ENCODE measurements around the gene COL27A1.

Gene COL27A1

GRCh38 chr9:114139071-114139470 is 16.3 kb upstream of the COL27A1 start:
- Histone ChIP-seq H3K4me3 (replicated peaks; ENCODE audit: insufficient read depth, low read length) (no peak overlapping the region), H3K27me3 (ENCODE audit: insufficient read depth, poor library complexity, severe bottlenecking) (peaks cover 6% of the 10 kb centered on the region), H3K27ac (replicated peaks) (no peak overlapping the region)
- DNase-seq (ENCODE audit: low read depth in 1 of 2, low spot score in 1 of 2): no peak
- TF ChIP-seq POLR2AphosphoS5 (IDR thresholded peaks at IDR 0.05; ENCODE audit: low read depth): no peak
- no peak for TF ChIP-seq SPI1 (IDR thresholded peaks at IDR 0.05; ENCODE audit: borderline replicate concordance, low read depth)
- TF ChIP-seq CTCF (IDR thresholded peaks at IDR 0.05; ENCODE audit: insufficient read depth, low read length): no peak
- TF ChIP-seq, protein P1, sequence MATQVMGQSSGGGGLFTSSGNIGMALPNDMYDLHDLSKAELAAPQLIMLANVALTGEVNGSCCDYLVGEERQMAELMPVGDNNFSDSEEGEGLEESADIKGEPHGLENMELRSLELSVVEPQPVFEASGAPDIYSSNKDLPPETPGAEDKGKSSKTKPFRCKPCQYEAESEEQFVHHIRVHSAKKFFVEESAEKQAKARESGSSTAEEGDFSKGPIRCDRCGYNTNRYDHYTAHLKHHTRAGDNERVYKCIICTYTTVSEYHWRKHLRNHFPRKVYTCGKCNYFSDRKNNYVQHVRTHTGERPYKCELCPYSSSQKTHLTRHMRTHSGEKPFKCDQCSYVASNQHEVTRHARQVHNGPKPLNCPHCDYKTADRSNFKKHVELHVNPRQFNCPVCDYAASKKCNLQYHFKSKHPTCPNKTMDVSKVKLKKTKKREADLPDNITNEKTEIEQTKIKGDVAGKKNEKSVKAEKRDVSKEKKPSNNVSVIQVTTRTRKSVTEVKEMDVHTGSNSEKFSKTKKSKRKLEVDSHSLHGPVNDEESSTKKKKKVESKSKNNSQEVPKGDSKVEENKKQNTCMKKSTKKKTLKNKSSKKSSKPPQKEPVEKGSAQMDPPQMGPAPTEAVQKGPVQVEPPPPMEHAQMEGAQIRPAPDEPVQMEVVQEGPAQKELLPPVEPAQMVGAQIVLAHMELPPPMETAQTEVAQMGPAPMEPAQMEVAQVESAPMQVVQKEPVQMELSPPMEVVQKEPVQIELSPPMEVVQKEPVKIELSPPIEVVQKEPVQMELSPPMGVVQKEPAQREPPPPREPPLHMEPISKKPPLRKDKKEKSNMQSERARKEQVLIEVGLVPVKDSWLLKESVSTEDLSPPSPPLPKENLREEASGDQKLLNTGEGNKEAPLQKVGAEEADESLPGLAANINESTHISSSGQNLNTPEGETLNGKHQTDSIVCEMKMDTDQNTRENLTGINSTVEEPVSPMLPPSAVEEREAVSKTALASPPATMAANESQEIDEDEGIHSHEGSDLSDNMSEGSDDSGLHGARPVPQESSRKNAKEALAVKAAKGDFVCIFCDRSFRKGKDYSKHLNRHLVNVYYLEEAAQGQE (IDR thresholded peaks at IDR 0.05; ENCODE audit: insufficient replicate concordance, low read depth): no peak
- no peak for TF ChIP-seq GABPA (IDR thresholded peaks at IDR 0.05; ENCODE audit: low read depth)

- Histone ChIP-seq H3K27me3 (ENCODE audit: insufficient read depth, poor library complexity, severe bottlenecking) (peaks cover 6% of the 10 kb centered on the region), H3K4me3 (replicated peaks; ENCODE audit: insufficient read depth, low read length) (no peak overlapping the region), H3K27ac (replicated peaks) (no peak overlapping the region)
- TF ChIP-seq SPI1 (IDR thresholded peaks at IDR 0.05; ENCODE audit: borderline replicate concordance, low read depth) (no peak), GABPA (IDR thresholded peaks at IDR 0.05; ENCODE audit: low read depth) (no peak), POLR2AphosphoS5 (IDR thresholded peaks at IDR 0.05; ENCODE audit: low read depth) (no peak), CTCF (IDR thresholded peaks at IDR 0.05; ENCODE audit: insufficient read depth, low read length) (no peak)
- TF ChIP-seq, protein P1 (IDR thresholded peaks at IDR 0.05; ENCODE audit: insufficient replicate concordance, low read depth): no peak
- DNase-seq (ENCODE audit: low read depth in 1 of 2, low spot score in 1 of 2): no peak
These were observed 14.9 kb upstream of the COL27A1 start for GRCh38 chr9:114140401-114140800.

DNA sequence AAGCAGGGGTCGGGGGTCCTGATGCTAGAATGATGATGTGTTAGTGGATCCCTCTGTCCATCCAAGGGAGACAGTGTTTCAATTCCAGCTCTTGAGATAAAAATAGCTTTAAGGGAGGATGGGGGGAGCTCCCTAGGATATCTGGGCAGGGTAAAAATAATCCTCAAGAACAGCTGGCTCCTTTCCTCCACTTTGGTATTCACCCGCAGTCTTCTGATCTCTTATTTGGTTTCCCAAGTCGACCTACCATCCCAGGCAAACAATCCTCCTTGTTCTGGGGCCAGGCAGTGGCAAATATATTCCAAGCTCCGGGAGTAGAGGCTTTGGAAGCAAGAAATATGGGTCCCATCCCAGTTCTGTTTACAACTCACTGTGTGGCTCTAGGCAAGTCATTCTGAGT is 14.5 kb upstream of the COL27A1 start:
- Histone ChIP-seq H3K27ac (replicated peaks) (no peak overlapping the region), H3K27me3 (ENCODE audit: insufficient read depth, poor library complexity, severe bottlenecking) (peaks cover 6% of the 10 kb centered on the region), H3K4me3 (replicated peaks; ENCODE audit: insufficient read depth, low read length) (no peak overlapping the region)
- DNase-seq (ENCODE audit: low read depth in 1 of 2, low spot score in 1 of 2): no peak
- TF ChIP-seq SPI1 (IDR thresholded peaks at IDR 0.05; ENCODE audit: borderline replicate concordance, low read depth): no peak
- TF ChIP-seq CTCF (IDR thresholded peaks at IDR 0.05; ENCODE audit: insufficient read depth, low read length): no peak
- TF ChIP-seq, protein P1 (IDR thresholded peaks at IDR 0.05; ENCODE audit: insufficient replicate concordance, low read depth): no peak
- TF ChIP-seq GABPA (IDR thresholded peaks at IDR 0.05; ENCODE audit: low read depth): no peak
- TF ChIP-seq POLR2AphosphoS5 (IDR thresholded peaks at IDR 0.05; ENCODE audit: low read depth): no peak
